ENCODE results near the gene ADARB1.

GRCh38 chr21:45120975-45121374, 46.6 kb downstream of the ADARB1 start:
- TF ChIP-seq YY1 (IDR thresholded peaks at IDR 0.05; ENCODE audit: insufficient read depth, insufficient read length), result no peak
- TF ChIP-seq ZNF274 (IDR thresholded peaks at IDR 0.05; ENCODE audit: low read depth, low read length), result no peak

Measured in NT2/D1 (cell line).